Measurements from ENCODE around the gene CCNH. TPM values are rescaled to one million over a fixed set of nuclear protein-coding genes. Genes with fewer than 3 reads are reported as not detected.
A peak's percentile ranks its signal among the peaks of the same experiment; 100 is the strongest.

The CCNH gene
- total RNA-seq, 1 donor from 2014 or later: 20.3 TPM

DNA sequence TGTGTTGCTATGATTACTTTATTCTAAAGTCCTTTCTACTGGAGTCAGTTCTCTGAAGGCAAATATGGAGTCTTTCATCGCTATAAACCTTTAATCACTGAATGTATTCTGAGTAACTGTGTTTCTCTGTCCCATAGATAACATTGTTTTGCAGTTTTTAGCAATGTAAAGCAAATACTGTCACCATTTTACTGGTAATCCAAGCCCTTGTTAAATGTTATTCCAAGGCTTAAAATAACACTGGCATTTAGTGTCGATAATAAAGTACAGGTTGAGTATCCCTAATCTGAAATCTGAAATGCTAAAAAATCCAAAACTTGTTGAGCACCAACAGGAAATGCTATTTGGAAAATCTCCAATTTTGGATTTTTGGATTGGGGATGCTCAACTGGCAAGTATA is 24.6 kb downstream of the CCNH start:
- TF ChIP-seq, protein P1, sequence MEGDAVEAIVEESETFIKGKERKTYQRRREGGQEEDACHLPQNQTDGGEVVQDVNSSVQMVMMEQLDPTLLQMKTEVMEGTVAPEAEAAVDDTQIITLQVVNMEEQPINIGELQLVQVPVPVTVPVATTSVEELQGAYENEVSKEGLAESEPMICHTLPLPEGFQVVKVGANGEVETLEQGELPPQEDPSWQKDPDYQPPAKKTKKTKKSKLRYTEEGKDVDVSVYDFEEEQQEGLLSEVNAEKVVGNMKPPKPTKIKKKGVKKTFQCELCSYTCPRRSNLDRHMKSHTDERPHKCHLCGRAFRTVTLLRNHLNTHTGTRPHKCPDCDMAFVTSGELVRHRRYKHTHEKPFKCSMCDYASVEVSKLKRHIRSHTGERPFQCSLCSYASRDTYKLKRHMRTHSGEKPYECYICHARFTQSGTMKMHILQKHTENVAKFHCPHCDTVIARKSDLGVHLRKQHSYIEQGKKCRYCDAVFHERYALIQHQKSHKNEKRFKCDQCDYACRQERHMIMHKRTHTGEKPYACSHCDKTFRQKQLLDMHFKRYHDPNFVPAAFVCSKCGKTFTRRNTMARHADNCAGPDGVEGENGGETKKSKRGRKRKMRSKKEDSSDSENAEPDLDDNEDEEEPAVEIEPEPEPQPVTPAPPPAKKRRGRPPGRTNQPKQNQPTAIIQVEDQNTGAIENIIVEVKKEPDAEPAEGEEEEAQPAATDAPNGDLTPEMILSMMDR (IDR thresholded peaks at IDR 0.05; ENCODE audit: borderline replicate concordance): no peak
- Histone ChIP-seq H3K4me3 (no peak overlapping the region), H3K4me1 (peaks cover 18% of the 10 kb centered on the region), H3K27me3 (ENCODE audit: low read depth) (no peaks in the 10 kb centered on the region), H3K9me3 (replicated peaks) (no peaks in the 10 kb centered on the region), H3K36me3 (peaks cover 62% of the 10 kb centered on the region), H3K27ac (replicated peaks) (no peak overlapping the region)
- intact Hi-C loops (cut with micrococcal nuclease): no loop called here
- no peak for DNase-seq

DNA sequence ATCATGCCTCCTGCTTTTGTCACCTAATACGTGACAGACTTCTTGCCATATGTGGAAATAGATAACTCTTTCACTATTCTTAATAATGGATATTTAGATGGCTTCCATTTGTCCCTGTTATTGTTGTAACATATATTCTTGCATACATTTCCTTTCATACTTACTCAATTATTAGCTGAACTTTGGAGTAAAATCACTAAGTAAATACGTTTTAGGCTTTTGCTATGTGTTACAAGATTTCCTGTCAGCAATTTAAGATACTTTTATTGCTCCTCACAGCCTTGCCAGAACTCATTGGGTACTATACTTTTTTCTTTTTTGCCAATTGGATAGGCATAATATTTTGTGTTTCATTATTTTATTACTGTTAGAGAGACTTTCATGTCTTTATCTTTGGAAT is 26.9 kb downstream of the CCNH start:
- peaks cover 21% of the 10 kb centered on the region for H3K4me1 ChIP-seq
- H3K9me3 ChIP-seq (replicated peaks): no peaks in the 10 kb centered on the region
- intact Hi-C loops (cut with micrococcal nuclease): no loop called here
- no peak overlapping the region for H3K4me3 ChIP-seq
- peaks cover 62% of the 10 kb centered on the region for H3K36me3 ChIP-seq
- DNase-seq: no peak
- no peaks in the 10 kb centered on the region for H3K27me3 ChIP-seq (ENCODE audit: low read depth)
- TF ChIP-seq, protein P1 (IDR thresholded peaks at IDR 0.05; ENCODE audit: borderline replicate concordance): no peak
- H3K27ac ChIP-seq (replicated peaks): no peak overlapping the region

DNA sequence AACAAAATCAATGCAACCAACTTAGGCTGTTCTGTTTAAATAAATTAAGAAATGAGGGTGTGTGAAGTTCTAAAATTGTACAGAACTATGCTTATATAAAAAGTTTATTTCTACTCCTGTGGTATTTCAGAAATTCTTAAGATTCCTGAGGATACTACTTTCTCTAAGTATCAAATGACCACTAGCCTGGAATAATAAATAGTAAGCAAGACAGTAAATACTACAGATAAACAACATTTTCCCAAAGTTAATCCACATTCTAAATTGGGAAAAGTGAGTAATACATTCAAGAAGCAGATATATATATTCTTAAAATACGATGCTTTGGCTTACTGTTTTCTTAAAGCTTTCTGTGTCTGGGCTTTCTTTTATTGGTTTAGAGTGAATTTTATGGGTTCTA is 29.5 kb downstream of the CCNH start:
- Histone ChIP-seq H3K27ac (replicated peaks) (no peak overlapping the region), H3K4me1 (peaks cover 25% of the 10 kb centered on the region), H3K36me3 (peaks cover 67% of the 10 kb centered on the region), H3K27me3 (ENCODE audit: low read depth) (no peaks in the 10 kb centered on the region), H3K9me3 (replicated peaks) (no peaks in the 10 kb centered on the region), H3K4me3 (no peak overlapping the region)
- TF ChIP-seq, protein P1 (IDR thresholded peaks at IDR 0.05; ENCODE audit: borderline replicate concordance): no peak
- intact Hi-C loops (cut with micrococcal nuclease): no loop called here
- DNase-seq: no peak

DNA sequence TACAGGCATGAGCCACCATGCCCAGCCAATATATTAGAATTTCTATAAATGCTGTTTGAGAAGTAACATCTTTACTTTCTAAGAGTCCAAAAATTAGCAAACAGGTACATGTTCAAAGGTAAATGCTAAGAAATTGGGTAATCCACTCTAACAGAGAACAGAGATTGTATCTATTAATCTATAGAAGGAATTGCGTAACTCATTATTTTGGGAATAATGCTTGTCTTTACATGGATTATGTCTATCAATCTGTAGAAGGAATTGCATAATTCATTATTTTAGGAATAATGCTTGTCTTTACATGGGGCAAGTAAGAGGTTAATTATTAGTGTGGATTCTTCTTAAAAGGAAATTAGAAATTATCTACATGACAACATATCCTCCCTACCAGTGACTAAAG is 30.5 kb downstream of the CCNH start:
- intact Hi-C loops (cut with micrococcal nuclease): no loop called here
- H3K4me1 ChIP-seq: peaks cover 19% of the 10 kb centered on the region
- no peak for DNase-seq
- no peaks in the 10 kb centered on the region for H3K27me3 ChIP-seq (ENCODE audit: low read depth)
- H3K9me3 ChIP-seq (replicated peaks): no peaks in the 10 kb centered on the region
- no peak overlapping the region for H3K27ac ChIP-seq (replicated peaks)
- no peak overlapping the region for H3K4me3 ChIP-seq
- peaks cover 65% of the 10 kb centered on the region for H3K36me3 ChIP-seq
- TF ChIP-seq, protein P1 (IDR thresholded peaks at IDR 0.05; ENCODE audit: borderline replicate concordance): no peak

DNA sequence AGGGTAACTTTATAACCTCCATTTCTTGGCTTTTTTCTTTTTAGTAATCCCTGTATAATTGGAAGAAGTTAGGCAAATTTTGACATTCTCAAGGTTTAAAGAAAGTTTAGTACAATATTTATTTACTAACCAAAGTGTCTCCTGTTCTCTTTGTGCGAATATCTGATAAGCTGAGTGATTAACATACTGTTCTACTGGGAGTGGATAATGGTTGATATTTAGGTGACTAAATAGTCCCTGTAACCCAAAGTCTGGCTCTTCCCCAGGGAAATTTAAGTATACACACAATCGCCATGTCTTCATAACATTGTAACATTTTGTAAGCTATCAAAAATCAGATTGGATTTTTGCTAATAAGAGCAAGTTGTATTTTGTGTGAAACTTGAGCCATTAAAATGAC is 40.0 kb downstream of the CCNH start:
- Histone ChIP-seq H3K27me3 (ENCODE audit: low read depth) (no peaks in the 10 kb centered on the region), H3K9me3 (replicated peaks) (no peaks in the 10 kb centered on the region), H3K4me3 (no peak overlapping the region), H3K27ac (replicated peaks) (peak overlapping the region; percentile 33), H3K36me3 (peaks cover 31% of the 10 kb centered on the region), H3K4me1 (peaks cover 43% of the 10 kb centered on the region)
- no peak for DNase-seq
- TF ChIP-seq, protein P1 (IDR thresholded peaks at IDR 0.05; ENCODE audit: borderline replicate concordance): no peak
- intact Hi-C loops (cut with micrococcal nuclease): no loop called here

DNA sequence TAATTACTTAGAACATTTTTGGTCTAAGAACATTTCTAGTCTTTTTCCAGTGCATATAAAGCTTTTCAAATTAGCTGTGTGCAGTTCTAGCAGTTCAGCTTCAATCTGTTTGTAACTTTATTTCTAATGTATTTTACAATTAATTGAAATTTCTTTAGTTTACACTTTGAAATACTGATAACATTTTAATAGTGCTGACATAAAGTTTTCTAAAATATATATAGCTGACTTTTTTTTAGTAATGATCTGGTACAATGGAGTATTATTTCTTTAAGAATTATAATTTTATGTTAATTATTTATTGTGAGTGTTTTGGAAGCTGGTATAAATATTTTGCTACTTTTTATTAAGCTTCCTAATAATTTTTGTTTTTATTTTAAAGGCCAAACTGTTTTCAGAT is 43.3 kb downstream of the CCNH start:
- Histone ChIP-seq H3K27me3 (ENCODE audit: low read depth) (no peaks in the 10 kb centered on the region), H3K27ac (replicated peaks) (peak overlapping the region; percentile 52), H3K4me3 (no peak overlapping the region), H3K4me1 (peaks cover 50% of the 10 kb centered on the region), H3K36me3 (peaks cover 8% of the 10 kb centered on the region), H3K9me3 (replicated peaks) (no peaks in the 10 kb centered on the region)
- no peak for DNase-seq
- TF ChIP-seq, protein P1 (IDR thresholded peaks at IDR 0.05; ENCODE audit: borderline replicate concordance): no peak
- intact Hi-C loops (cut with micrococcal nuclease): no loop called here

All from left ventricle myocardium inferior (tissue), 1 donor.